Anterior cingulate cortex (tissue), 58 donors: ENCODE data around the gene NAA11.
A peak's percentile ranks its signal among the peaks of the same experiment; 100 is the strongest.
"Not testable (repeated sequence)": the region's sequence is repeated elsewhere in the genome, so short reads cannot be mapped to it uniquely, and the experiment has no call there.

ENCODE experiments used
- DNase-seq, 58 donors: peaks; one replicate each; lab custom pipeline; 2025; lab: John Stamatoyannopoulos, UW

The NAA11 gene

DNA sequence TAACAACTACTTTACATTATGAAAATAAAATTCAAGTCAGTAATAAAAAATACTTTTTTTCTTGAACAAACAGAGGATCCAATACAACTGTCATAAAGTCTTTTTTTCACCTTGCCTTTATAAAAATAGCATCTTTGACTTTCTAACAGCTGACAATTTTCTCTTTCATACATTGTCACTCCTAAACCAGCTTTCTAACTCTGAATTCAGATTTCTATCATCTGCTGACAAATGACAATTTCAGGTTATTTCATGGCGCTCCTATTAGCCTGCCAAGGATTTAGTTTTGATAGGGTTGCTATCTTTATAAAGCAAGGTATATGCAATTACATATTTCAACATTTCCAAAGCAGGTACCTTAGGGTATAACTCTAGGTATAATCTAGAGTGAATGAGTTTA, 14.6 kb downstream of the NAA11 start:
- DNase-seq, result no peak

DNA sequence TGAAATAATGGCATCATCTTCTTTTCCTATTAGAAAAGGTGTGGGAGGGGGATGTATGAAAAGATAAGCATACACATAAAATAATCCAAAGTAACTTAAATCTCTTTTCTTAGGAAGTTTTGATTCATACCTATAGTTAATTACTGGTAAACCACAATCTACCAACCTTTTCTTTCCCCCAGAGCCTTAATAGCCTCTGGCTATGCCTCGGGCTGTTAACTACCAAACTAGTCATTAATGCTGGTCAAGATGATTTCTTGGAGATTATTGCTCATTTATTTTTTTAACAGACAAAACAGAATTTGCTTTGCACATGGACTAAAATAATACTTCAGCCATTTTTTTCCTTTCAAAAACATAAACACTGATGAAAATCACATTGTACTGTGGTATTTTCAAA, 16.9 kb downstream of the NAA11 start:
- DNase-seq, result no peak

DNA sequence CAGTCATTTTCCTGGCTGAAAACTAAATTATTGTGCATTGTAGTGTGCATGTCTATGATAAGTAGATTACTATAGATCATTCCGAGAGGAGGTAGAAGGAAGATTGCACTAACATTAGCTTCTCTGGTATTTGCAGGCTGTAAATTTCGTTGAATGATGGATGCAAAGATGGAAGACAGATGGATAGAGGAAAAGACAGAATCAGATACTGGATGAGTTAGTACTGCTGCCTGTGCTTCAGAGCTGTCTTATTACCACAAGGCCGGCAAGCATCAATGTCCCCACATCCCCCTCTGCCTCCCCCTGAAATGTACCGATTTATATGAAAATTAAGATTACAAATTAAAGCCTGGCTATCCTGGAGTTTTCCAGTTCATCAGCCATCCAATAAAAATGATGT, 17.7 kb downstream of the NAA11 start:
- no peak for DNase-seq

DNA sequence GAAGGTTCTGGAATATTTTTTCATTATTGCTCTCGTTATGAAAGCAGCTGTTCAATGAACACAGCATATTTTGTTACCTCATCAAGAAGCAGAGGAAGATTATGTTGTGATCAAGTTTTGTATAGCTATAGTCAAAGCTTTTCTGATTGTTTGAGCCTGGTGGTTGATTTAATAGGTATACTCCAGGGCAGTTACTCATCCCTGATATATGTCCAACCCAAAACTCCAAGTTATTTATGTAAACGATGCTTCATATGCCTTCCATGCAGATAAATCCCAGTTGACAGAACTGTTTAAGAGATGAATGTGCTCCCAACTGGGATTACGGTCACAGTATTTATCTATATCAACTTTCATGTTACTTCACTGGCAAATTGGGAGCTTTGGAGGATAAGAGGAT, 19.1 kb downstream of the NAA11 start:
- no peak for DNase-seq

GRCh38 chr4:79300280-79300679, 25.6 kb downstream of the NAA11 start:
- no peak for DNase-seq

DNA sequence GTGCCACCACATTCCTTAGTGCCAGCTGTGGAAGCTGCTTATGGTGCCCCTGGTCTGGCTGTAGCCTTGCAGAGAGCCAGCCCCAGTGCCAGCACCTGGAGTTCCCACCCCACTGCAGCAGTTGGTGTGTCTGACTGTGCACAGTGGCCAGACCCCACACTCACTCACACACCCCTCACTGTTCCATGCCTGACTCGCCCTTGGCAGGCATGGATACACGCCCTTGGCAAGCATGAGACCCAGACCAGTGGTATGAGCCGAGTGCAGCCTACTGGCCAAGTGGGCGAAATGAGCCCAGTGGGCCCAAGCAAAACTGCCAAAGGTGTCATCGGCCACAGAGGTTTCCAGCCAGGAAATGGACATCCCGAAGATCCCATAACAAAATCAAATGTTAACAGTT, 27.4 kb downstream of the NAA11 start:
- peak in 1 of 58 donors; percentile 2 for DNase-seq

DNA sequence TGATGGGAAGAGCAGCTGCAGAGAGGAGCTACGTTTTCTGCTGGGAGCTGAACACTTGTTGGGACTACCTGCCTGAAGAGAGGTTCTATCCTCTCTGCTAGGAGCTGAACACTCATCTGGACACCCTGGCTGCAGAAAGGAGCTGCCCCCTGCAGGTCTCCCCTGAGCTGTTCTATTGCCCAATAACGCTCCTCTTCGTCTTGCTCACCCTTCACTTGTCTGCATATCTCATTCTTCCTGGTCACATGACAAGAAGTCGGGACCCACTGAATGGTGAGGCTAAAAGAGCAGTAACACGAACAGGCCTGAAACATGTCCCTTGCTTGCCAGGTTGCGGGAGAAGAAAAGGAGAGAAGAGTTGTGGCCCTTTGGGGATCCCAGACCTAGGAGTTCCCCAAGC, 27.8 kb downstream of the NAA11 start:
- no peak for DNase-seq

GRCh38 chr4:79297479-79297878, 28.4 kb downstream of the NAA11 start:
- no peak for DNase-seq

DNA sequence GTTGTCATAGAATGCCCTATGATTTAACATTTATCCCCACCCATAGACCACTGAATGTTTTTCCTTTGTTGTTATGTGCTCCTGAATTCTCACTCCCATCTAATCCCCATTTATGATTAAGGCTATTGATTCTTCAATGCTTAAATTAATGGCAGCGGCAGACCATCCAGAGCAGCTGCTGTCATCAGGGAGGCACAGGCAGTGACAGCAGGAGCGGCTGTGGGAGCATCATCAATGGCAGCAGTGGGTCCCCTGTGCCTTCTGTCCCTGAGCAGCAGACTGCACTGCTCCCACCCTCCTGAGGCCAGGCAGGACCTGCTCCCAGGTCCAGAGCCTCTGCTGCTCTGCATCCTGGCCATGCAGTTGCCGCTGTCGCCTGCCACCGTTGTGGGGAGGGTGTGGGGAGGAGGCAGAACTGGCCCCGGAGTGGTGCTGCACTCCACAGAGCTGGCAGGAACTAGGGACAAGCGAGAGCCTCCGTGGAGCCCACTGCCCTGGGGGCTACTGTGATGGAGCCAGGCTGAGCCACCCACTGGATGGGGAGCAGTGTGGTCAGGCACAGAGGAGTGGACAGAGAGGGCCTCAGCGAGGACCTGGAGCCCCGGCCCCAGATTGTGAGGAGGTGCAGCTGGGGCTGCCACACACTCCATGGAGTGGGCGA, 29.0 kb downstream of the NAA11 start:
- DNase-seq, result no peak

DNA sequence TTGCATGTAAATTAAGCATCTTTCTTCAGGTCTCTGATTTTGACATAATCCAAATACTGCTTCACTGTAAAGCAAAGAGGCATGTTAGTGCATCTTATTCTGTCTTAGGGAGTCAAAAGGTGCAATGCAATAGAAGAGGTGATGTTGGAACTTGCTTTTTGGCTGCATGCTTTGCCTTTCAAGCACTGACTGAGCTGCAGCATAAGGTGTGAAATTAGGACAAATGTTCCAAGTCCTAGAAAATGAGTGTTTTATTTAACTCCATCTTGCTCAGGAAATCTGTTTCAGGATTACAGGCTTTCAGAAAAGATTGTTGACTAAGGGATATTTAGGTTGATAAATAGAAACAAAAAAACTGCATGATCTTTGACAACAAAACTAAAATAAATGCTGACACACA, 30.8 kb downstream of the NAA11 start:
- DNase-seq, result no peak

DNA sequence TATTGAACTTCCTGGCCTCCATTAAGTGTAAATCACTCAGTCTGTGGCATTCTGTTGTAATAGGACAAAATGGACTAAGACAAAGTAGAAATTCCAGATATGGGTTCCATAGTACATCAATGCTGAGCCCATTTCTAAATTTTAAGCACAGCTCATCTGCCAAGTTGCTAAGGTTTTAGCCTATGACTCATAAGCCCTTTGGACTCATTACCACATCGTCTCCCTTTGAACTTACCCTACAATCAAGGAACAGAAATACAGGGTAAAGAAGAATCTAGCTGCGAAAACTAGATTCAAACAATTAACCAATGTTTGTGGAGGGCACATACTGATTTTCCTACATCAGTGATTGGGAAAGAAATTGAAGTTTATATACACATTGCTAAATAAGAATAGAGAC, 31.8 kb downstream of the NAA11 start:
- DNase-seq, result no peak

DNA sequence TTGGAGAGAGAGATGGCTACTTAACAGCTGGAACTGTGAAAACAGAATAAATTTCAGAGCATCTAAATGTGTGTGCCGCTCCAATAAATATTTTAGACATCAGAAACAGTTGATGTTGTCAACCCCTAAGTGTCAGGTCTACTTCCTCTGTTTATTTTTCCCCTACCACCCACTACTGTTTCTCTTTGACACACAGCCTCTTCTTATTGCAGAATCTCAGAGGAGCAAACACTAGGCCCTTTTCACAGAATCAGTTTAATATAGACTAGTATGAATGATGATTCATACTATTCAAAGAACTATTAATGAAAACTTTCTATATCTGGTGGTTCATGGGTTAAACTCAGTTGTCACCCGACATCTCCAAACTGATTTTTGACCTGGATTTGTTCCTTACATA, 33.9 kb downstream of the NAA11 start:
- no peak for DNase-seq

DNA sequence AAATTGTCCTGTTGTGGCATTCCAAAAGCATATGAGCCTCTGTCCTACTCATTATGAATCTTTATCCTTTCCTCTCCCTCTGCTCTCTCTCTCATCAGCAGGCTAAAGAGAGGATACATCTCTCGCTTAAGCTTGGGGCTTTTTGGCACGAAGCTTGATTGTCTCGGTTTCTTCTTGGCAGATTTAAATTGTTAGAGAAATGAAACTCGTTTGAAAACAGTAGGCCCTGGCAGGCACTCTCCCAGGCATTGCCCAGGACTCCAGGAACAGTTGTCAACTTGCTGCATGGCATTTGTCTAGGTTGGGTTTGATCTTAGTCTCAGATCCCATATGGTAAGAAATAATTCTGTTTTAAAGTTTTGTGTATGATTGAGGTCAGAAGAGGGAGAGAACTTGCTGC, 35.5 kb downstream of the NAA11 start:
- DNase-seq, result peak in 26 of 58 donors; percentile 3 to 54 (median 18)

GRCh38 chr4:79288185-79288584, 37.7 kb downstream of the NAA11 start:
- DNase-seq, result no peak

DNA sequence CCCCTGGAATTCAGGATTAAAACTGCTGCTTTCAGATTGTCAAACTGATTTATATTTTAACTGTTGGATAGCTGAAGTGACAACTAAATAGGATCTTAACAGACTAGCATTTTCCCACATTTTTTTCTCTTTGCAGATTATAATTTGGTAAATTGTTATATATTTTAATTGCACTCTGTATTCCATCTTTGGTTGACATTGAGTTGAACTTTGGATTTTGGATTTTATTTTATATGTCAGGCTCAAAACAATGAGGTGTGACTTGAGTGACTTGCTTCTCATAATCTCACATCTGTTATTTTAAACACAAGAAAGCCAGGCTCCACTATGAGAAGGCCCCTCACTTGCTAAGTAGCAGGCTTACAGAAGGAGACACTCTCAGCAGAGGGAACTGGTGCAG, 38.1 kb downstream of the NAA11 start:
- DNase-seq, result no peak

GRCh38 chr4:79287076-79287475, 38.8 kb downstream of the NAA11 start:
- no peak for DNase-seq

GRCh38 chr4:79281566-79282359, 44.1 kb downstream of the NAA11 start:
- no peak for DNase-seq

DNA sequence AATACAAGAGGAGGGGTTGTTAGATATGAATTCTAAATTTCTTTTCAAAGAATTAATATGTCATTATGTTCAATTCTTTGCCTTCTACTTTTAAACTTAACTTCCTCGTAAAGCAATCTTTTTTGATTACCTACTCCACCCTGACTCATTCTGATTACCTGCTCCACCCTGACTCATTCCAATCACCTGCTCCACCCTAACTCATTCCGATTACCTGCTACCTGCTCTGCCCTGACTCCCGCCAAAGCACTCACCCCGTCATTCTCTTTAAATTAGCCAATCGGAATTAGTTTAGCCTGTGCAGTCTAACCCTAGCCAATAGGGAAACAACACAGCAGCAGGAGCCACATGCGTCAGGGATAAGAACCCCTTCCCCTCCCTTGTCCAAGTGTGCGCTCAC, 48.4 kb downstream of the NAA11 start:
- DNase-seq, result not testable (repeated sequence)

DNA sequence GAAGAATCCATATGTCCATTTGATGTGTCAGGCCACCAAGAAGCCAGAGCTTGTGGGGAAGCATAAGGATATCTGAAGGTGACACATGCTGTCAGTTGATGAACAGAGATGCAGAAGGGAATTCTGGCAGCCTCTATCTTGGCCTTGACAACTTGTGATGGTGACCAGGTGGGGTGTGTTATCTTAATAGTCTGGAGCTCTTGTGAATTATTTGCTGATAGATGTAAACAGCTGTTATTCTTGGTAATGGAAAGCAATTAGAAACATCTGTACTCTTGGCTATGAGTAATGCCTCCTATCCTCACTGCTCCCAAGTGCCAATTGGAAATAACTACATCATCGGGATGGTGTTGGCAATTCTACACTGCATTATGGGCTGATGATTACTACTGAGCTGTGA, 51.9 kb downstream of the NAA11 start:
- no peak for DNase-seq

- no peak for DNase-seq
Measured at GRCh38 chr4:79272761-79273160, 53.1 kb downstream of the NAA11 start.

DNA sequence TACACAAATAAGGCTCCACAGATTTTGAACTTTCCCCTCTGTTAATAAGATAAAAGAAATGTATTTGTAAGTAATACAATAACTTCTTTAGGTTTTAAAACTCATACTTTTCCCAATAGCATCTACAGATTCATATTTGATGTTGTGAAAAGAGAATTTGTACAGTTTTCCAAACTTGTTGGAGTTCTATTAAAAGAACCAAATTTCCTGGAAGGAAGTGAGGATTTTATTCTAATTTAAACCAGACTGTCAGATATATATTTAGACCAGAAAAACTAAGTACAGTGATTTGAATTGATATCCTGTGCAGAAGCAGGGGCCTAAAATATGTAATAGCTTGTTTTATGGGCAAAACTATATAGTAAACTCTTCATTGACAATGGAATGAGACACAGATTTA, 53.7 kb downstream of the NAA11 start:
- no peak for DNase-seq

DNA sequence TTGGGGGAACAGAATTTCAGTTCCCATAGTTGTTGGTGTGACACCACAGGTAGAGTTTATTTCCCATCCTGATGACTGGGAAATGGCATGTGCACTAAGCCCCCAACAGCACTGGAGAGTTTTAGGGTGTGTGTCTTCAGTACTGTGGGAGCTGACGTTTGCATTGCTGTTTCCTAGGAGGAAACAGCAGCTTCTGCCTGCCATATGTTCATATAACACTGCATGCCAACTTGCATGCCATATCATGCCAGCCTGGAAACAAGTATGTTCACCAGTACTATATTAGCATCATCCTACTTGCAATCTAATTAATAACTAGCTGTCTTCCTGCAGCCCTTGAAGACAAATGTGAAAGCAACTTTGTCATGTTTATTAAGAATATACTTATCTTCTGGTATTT, 58.2 kb downstream of the NAA11 start:
- no peak for DNase-seq
